Gastrocnemius medialis (tissue), 4 donors: ENCODE data around the gene CFAP54. TPM values are rescaled to one million over a fixed set of nuclear protein-coding genes. Genes with fewer than 3 reads are reported as not detected.

Source experiments
- ATAC-seq, 2 donors: fragments of 150-250 bp; one replicate each; pipeline ENCODE4 v1.9.1; 2016
- DNase-seq, 2 donors: peaks; one replicate each; pipeline ENCODE4 v3.0.0-alpha.2; 2019
- H3K27ac ChIP-seq, 4 donors: fragments of 200-600 bp; sonication (generic); 1 replicate in 1 of 4; 2 replicates in 3 of 4; pipeline ENCODE4 v1.5.1; 2016 to 2018; ENCODE audit warnings: mild to moderate bottlenecking in 2 of 4, moderate library complexity in 1 of 4
- H3K27me3 ChIP-seq, 3 donors: fragments of 200-600 bp; sonication (generic) in 2 of 3; 1 replicate in 1 of 3; 2 replicates in 2 of 3; pipeline versions ENCODE4 v1.5.1 to v1.6.0; 2016 to 2019; ENCODE audit warnings: mild to moderate bottlenecking in 1 of 3, moderate library complexity in 1 of 3
- H3K36me3 ChIP-seq, 2 donors: fragments of 200-600 bp; sonication (generic) in 1 of 2; one replicate each; pipeline ENCODE4 v1.5.1; 2017 to 2018
- H3K4me1 ChIP-seq, 2 donors: fragments of 200-600 bp; sonication (generic) in 1 of 2; one replicate each; pipeline ENCODE4 v1.5.1; 2016 to 2017; ENCODE audit warnings: mild to moderate bottlenecking in 2 of 2
- H3K4me3 ChIP-seq, 4 donors: fragments of 200-600 bp; sonication (generic) in 3 of 4; 1 replicate in 1 of 4; 2 replicates in 3 of 4; pipeline ENCODE4 v1.5.1; 2016 to 2019; ENCODE audit warnings: mild to moderate bottlenecking in 2 of 4
- H3K9me3 ChIP-seq, 3 donors: fragments of 200-600 bp; sonication (generic) in 2 of 3; 1 replicate in 1 of 3; 2 replicates in 2 of 3; pipeline ENCODE4 v1.5.1; 2016 to 2019
- CTCF ChIP-seq, 5 experiments: fragments of 450-650 bp in 3 of 5; fragments of 200-600 bp in 2 of 5; sonication (generic) in 2 of 5; IDR thresholded peaks in 4 of 5; conservative IDR thresholded peaks in 1 of 5; 1 replicate in 4 of 5; 2 replicates in 1 of 5; pipeline ENCODE4 v1.5.1; 2016 to 2019; ENCODE audit warnings: antibody characterized with exemption in 5 of 5, mild to moderate bottlenecking in 3 of 5, moderate library complexity in 3 of 5
- POLR2A ChIP-seq, 2 donors: fragments of 450-650 bp; IDR thresholded peaks; one replicate each; pipeline ENCODE4 v1.6.1; 2017; ENCODE audit warnings: antibody characterized with exemption in 2 of 2, mild to moderate bottlenecking in 2 of 2, moderate library complexity in 2 of 2
- in situ Hi-C, 4 donors: fragments of 200-750 bp; cut with MboI; loops; one replicate each; pipeline versions ENCODE4 v1.15.0 to v1.8.0; 2017; ENCODE audit warnings: low sequenced_read_pairs in 4 of 4
- intact Hi-C: fragments of 100-400 bp; cut with DNase I; formaldehyde crosslinking; loops from one replicate; pipeline ENCODE4 v1.15.1; 2023; ENCODE audit warnings: low total_unique reads
- total RNA-seq, 4 donors: library from RNA; depleted of rRNA; stranded (reverse); fragments of >200 nt; gene quantifications; one replicate each; pipeline versions ENCODE4 v1.1.0 to v1.2.3, GENCODE V29; 2016

Gene CFAP54
- total RNA-seq, 4 donors from 2014 or later = not detected

DNA sequence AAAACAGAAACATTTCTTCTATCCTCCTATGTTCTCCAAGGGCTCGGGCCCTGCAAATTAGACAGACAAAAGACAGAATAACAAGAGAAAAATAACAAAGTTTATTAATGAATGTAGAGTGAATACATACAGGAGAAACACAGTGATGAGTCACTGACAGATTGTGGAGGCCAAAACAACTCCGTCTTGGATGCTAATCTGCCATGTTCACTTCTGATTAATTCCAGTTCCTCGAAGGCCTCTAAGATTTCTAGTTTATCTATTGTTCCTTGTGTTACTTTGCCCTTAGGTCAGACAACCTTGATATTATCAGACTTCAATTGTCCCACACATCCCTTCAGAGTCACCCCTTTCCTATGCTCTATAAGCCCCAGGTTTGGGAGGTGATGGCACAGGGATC, 390.8 kb downstream of the CFAP54 start:
- ATAC-seq = no peak
- Histone ChIP-seq H3K4me1 (no peaks in the 10 kb centered on the region), H3K9me3 (no peaks in the 10 kb centered on the region), H3K27me3 (no peaks in the 10 kb centered on the region), H3K36me3 (no peaks in the 10 kb centered on the region), H3K27ac (no peak overlapping the region), H3K4me3 (no peak overlapping the region)
- no peak for TF ChIP-seq CTCF (IDR thresholded peaks at IDR 0.05 in 4 of 5, conservative IDR thresholded peaks at IDR 0.05 in 1 of 5)
- no peak for TF ChIP-seq POLR2A (IDR thresholded peaks at IDR 0.05)
- in situ Hi-C loops (no loop called here), intact Hi-C loops (no loop called here)
- no peak for DNase-seq

DNA sequence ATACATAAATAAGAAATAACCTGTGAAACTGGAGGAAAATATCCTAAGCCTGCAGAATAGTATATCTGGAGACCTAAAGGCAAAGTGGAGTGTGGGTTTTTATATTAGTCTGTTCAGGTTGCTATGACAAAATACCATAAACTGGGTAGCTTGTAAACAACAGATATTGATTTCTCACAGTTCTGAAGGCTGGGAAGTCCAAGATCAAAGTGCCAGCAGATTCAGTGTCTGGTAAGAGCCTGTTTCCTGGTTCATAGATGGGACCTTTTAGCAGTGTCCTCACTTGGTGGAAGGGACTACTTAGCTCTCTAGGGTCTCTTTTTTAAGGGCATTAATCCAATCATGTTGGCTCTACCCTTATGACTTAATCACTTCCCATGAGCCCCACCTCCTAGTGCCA, 392.2 kb downstream of the CFAP54 start:
- DNase-seq (no peak), ATAC-seq (no peak)
- Histone ChIP-seq H3K27me3 (no peaks in the 10 kb centered on the region), H3K36me3 (no peaks in the 10 kb centered on the region), H3K4me1 (no peaks in the 10 kb centered on the region), H3K9me3 (no peaks in the 10 kb centered on the region), H3K27ac (no peak overlapping the region), H3K4me3 (no peak overlapping the region)
- intact Hi-C loops (no loop called here), in situ Hi-C loops (no loop called here)
- TF ChIP-seq CTCF (IDR thresholded peaks at IDR 0.05 in 4 of 5, conservative IDR thresholded peaks at IDR 0.05 in 1 of 5) (no peak), POLR2A (IDR thresholded peaks at IDR 0.05) (no peak)

DNA sequence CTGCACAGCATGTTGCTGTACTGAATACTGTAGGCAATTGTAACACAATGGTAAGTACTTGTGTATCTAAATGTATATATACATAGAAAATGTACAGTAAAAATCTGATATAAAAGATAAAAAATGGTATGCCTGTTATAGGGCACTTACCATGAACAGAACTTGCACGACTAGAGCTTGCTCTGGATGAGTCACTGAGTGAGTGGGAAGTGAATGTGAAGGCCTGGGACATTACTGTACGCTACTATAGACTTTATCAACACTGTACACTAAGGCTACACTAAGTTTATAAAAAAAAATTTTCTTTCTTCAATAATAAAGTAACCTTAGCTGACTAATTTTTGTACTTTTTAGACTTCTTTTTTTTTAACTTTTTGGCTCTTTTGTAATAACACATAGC, 393.5 kb downstream of the CFAP54 start:
- intact Hi-C loops = no loop called here
- in situ Hi-C loops = no loop called here
- TF ChIP-seq CTCF (IDR thresholded peaks at IDR 0.05 in 4 of 5, conservative IDR thresholded peaks at IDR 0.05 in 1 of 5) = no peak
- TF ChIP-seq POLR2A (IDR thresholded peaks at IDR 0.05) = no peak
- Histone ChIP-seq H3K4me1 (no peaks in the 10 kb centered on the region), H3K36me3 (no peaks in the 10 kb centered on the region), H3K9me3 (no peaks in the 10 kb centered on the region), H3K27me3 (no peaks in the 10 kb centered on the region), H3K27ac (no peak overlapping the region), H3K4me3 (no peak overlapping the region)
- ATAC-seq (no peak), DNase-seq (no peak)

GRCh38 chr12:96883571-96883970, 394.2 kb downstream of the CFAP54 start:
- no peak for ATAC-seq
- no peak overlapping the region for H3K4me3 ChIP-seq
- no peaks in the 10 kb centered on the region for H3K9me3 ChIP-seq
- no peaks in the 10 kb centered on the region for H3K4me1 ChIP-seq
- no peaks in the 10 kb centered on the region for H3K36me3 ChIP-seq
- no peaks in the 10 kb centered on the region for H3K27me3 ChIP-seq
- H3K27ac ChIP-seq = no peak overlapping the region
- no peak for DNase-seq
- intact Hi-C loops (no loop called here), in situ Hi-C loops (no loop called here)
- no peak for TF ChIP-seq CTCF (IDR thresholded peaks at IDR 0.05 in 4 of 5, conservative IDR thresholded peaks at IDR 0.05 in 1 of 5)

GRCh38 chr12:96886998-96887677, 397.8 kb downstream of the CFAP54 start:
- no peaks in the 10 kb centered on the region for H3K36me3 ChIP-seq
- TF ChIP-seq POLR2A (IDR thresholded peaks at IDR 0.05) (no peak), CTCF (IDR thresholded peaks at IDR 0.05 in 4 of 5, conservative IDR thresholded peaks at IDR 0.05 in 1 of 5) (no peak)
- ATAC-seq = no peak

More at GRCh38 chr12:96886998-96887677, 397.8 kb downstream of the CFAP54 start:
- Histone ChIP-seq H3K4me1 (no peaks in the 10 kb centered on the region), H3K27ac (no peak overlapping the region), H3K27me3 (no peaks in the 10 kb centered on the region), H3K9me3 (no peaks in the 10 kb centered on the region), H3K4me3 (no peak overlapping the region)
- in situ Hi-C loops (no loop called here), intact Hi-C loops (no loop called here)
- no peak for DNase-seq
